ENCODE measurements around the gene TARS3.
A peak's percentile ranks its signal among the peaks of the same experiment; 100 is the strongest.

The TARS3 gene

GRCh38 chr15:101614761-101615160 lies 109.5 kb downstream of the TARS3 start:
- Histone ChIP-seq H2BK15ac (replicated peaks; ENCODE audit: low read depth) (no peak overlapping the region), H3K27me3 (ENCODE audit: insufficient read depth, low read length, poor library complexity) (no peaks in the 10 kb centered on the region), H3K27ac (ENCODE audit: low read depth, low read length) (no peak overlapping the region), H3K23ac (ENCODE audit: low read length) (no peak overlapping the region), H3K4me3 (ENCODE audit: low read length) (no peak overlapping the region), H3K4ac (ENCODE audit: low read depth, low read length) (no peak overlapping the region), H3K79me1 (ENCODE audit: low read length) (no peaks in the 10 kb centered on the region), H3K36me3 (ENCODE audit: control insufficient read depth, insufficient read depth, low read length) (no peaks in the 10 kb centered on the region), H4K8ac (ENCODE audit: low read depth, low read length) (no peak overlapping the region), H3K18ac (ENCODE audit: low read length) (no peak overlapping the region), H3K9ac (ENCODE audit: low read length) (no peak overlapping the region), H3K56ac (ENCODE audit: low read length) (no peak overlapping the region), H2BK120ac (ENCODE audit: low read depth, low read length) (no peak overlapping the region), H4K5ac (ENCODE audit: low read length) (no peak overlapping the region), H3K4me1 (ENCODE audit: control insufficient read depth, low read depth, low read length) (peaks cover 2% of the 10 kb centered on the region), H3K79me2 (ENCODE audit: control insufficient read depth, insufficient read depth, low read length) (no peaks in the 10 kb centered on the region), H2AK5ac (ENCODE audit: low read length) (no peak overlapping the region), H2BK5ac (ENCODE audit: low read length) (no peak overlapping the region), H3K4me2 (ENCODE audit: low read length) (no peak overlapping the region)
- DNase-seq = peak; percentile 3
- WGBS (ENCODE audit: extremely low coverage, insufficient coverage, low lambda C conversion rate) = no CpG with 5 or more reads among the region's 11 CpGs

- Histone ChIP-seq H3K4me2 (ENCODE audit: low read length) (no peak overlapping the region), H3K27me3 (ENCODE audit: insufficient read depth, low read length, poor library complexity) (no peaks in the 10 kb centered on the region), H3K56ac (ENCODE audit: low read length) (no peak overlapping the region), H2AK5ac (ENCODE audit: low read length) (no peak overlapping the region), H3K79me1 (ENCODE audit: low read length) (no peaks in the 10 kb centered on the region), H3K18ac (ENCODE audit: low read length) (no peak overlapping the region), H2BK120ac (ENCODE audit: low read depth, low read length) (no peak overlapping the region), H3K4me1 (ENCODE audit: control insufficient read depth, low read depth, low read length) (peaks cover 2% of the 10 kb centered on the region), H3K79me2 (ENCODE audit: control insufficient read depth, insufficient read depth, low read length) (no peaks in the 10 kb centered on the region), H3K9ac (ENCODE audit: low read length) (no peak overlapping the region), H2BK5ac (ENCODE audit: low read length) (no peak overlapping the region), H4K5ac (ENCODE audit: low read length) (no peak overlapping the region), H3K4ac (ENCODE audit: low read depth, low read length) (no peak overlapping the region), H4K8ac (ENCODE audit: low read depth, low read length) (no peak overlapping the region), H2BK15ac (replicated peaks; ENCODE audit: low read depth) (no peak overlapping the region), H3K4me3 (ENCODE audit: low read length) (no peak overlapping the region), H3K27ac (ENCODE audit: low read depth, low read length) (no peak overlapping the region), H3K23ac (ENCODE audit: low read length) (no peak overlapping the region), H3K36me3 (ENCODE audit: control insufficient read depth, insufficient read depth, low read length) (no peaks in the 10 kb centered on the region)
- DNase-seq = no peak
- WGBS (ENCODE audit: extremely low coverage, insufficient coverage, low lambda C conversion rate) = no CpG with 5 or more reads among the region's 14 CpGs
These were observed 110.2 kb downstream of the TARS3 start for GRCh38 chr15:101614001-101614585.

- Histone ChIP-seq H2BK15ac (replicated peaks; ENCODE audit: low read depth) (no peak overlapping the region), H3K4me3 (ENCODE audit: low read length) (no peak overlapping the region), H3K4me2 (ENCODE audit: low read length) (no peak overlapping the region), H4K5ac (ENCODE audit: low read length) (no peak overlapping the region), H3K4ac (ENCODE audit: low read depth, low read length) (no peak overlapping the region), H3K9ac (ENCODE audit: low read length) (no peak overlapping the region), H3K23ac (ENCODE audit: low read length) (no peak overlapping the region), H3K27me3 (ENCODE audit: insufficient read depth, low read length, poor library complexity) (no peaks in the 10 kb centered on the region), H4K8ac (ENCODE audit: low read depth, low read length) (no peak overlapping the region), H3K79me1 (ENCODE audit: low read length) (no peaks in the 10 kb centered on the region), H2AK5ac (ENCODE audit: low read length) (no peak overlapping the region), H3K4me1 (ENCODE audit: control insufficient read depth, low read depth, low read length) (peaks cover 2% of the 10 kb centered on the region), H3K36me3 (ENCODE audit: control insufficient read depth, insufficient read depth, low read length) (no peaks in the 10 kb centered on the region), H3K79me2 (ENCODE audit: control insufficient read depth, insufficient read depth, low read length) (no peaks in the 10 kb centered on the region), H3K18ac (ENCODE audit: low read length) (no peak overlapping the region), H2BK120ac (ENCODE audit: low read depth, low read length) (no peak overlapping the region), H2BK5ac (ENCODE audit: low read length) (no peak overlapping the region), H3K27ac (ENCODE audit: low read depth, low read length) (no peak overlapping the region), H3K56ac (ENCODE audit: low read length) (no peak overlapping the region)
- WGBS (ENCODE audit: extremely low coverage, insufficient coverage, low lambda C conversion rate) = no CpG with 5 or more reads among the region's 20 CpGs
- no peak for DNase-seq
These were observed 110.9 kb downstream of the TARS3 start for GRCh38 chr15:101613130-101614000.

GRCh38 chr15:101612676-101613075 lies 111.6 kb downstream of the TARS3 start:
- Histone ChIP-seq H4K5ac (ENCODE audit: low read length) (no peak overlapping the region), H2BK5ac (ENCODE audit: low read length) (no peak overlapping the region), H3K23ac (ENCODE audit: low read length) (no peak overlapping the region), H3K4me2 (ENCODE audit: low read length) (no peak overlapping the region), H4K8ac (ENCODE audit: low read depth, low read length) (no peak overlapping the region), H2BK120ac (ENCODE audit: low read depth, low read length) (no peak overlapping the region), H2BK15ac (replicated peaks; ENCODE audit: low read depth) (no peak overlapping the region), H3K27me3 (ENCODE audit: insufficient read depth, low read length, poor library complexity) (no peaks in the 10 kb centered on the region), H3K4me1 (ENCODE audit: control insufficient read depth, low read depth, low read length) (peaks cover 2% of the 10 kb centered on the region), H3K18ac (ENCODE audit: low read length) (no peak overlapping the region), H3K27ac (ENCODE audit: low read depth, low read length) (no peak overlapping the region), H3K79me2 (ENCODE audit: control insufficient read depth, insufficient read depth, low read length) (no peaks in the 10 kb centered on the region), H3K56ac (ENCODE audit: low read length) (no peak overlapping the region), H3K4ac (ENCODE audit: low read depth, low read length) (no peak overlapping the region), H3K36me3 (ENCODE audit: control insufficient read depth, insufficient read depth, low read length) (no peaks in the 10 kb centered on the region), H3K79me1 (ENCODE audit: low read length) (no peaks in the 10 kb centered on the region), H3K9ac (ENCODE audit: low read length) (no peak overlapping the region), H3K4me3 (ENCODE audit: low read length) (no peak overlapping the region), H2AK5ac (ENCODE audit: low read length) (no peak overlapping the region)
- WGBS (ENCODE audit: extremely low coverage, insufficient coverage, low lambda C conversion rate) = no CpG with 5 or more reads among the region's 11 CpGs
- no peak for DNase-seq

GRCh38 chr15:101611580-101612299 lies 112.5 kb downstream of the TARS3 start:
- no peak overlapping the region for H2BK15ac ChIP-seq (replicated peaks; ENCODE audit: low read depth)
- no peak overlapping the region for H3K9ac ChIP-seq (ENCODE audit: low read length)
- no peak overlapping the region for H3K18ac ChIP-seq (ENCODE audit: low read length)
- WGBS (ENCODE audit: extremely low coverage, insufficient coverage, low lambda C conversion rate) = no CpG with 5 or more reads among the region's 10 CpGs
- H3K79me2 ChIP-seq (ENCODE audit: control insufficient read depth, insufficient read depth, low read length) = no peaks in the 10 kb centered on the region
- no peak overlapping the region for H2AK5ac ChIP-seq (ENCODE audit: low read length)
- no peak overlapping the region for H3K27ac ChIP-seq (ENCODE audit: low read depth, low read length)
- no peaks in the 10 kb centered on the region for H3K36me3 ChIP-seq (ENCODE audit: control insufficient read depth, insufficient read depth, low read length)
- no peak overlapping the region for H3K56ac ChIP-seq (ENCODE audit: low read length)
- H3K23ac ChIP-seq (ENCODE audit: low read length) = no peak overlapping the region
- H2BK5ac ChIP-seq (ENCODE audit: low read length) = no peak overlapping the region
- no peaks in the 10 kb centered on the region for H3K27me3 ChIP-seq (ENCODE audit: insufficient read depth, low read length, poor library complexity)
- no peak overlapping the region for H4K5ac ChIP-seq (ENCODE audit: low read length)
- no peak for DNase-seq
- H3K79me1 ChIP-seq (ENCODE audit: low read length) = no peaks in the 10 kb centered on the region
- H4K8ac ChIP-seq (ENCODE audit: low read depth, low read length) = no peak overlapping the region
- no peak overlapping the region for H3K4ac ChIP-seq (ENCODE audit: low read depth, low read length)
- H3K4me2 ChIP-seq (ENCODE audit: low read length) = no peak overlapping the region
- peaks cover 2% of the 10 kb centered on the region for H3K4me1 ChIP-seq (ENCODE audit: control insufficient read depth, low read depth, low read length)
- no peak overlapping the region for H3K4me3 ChIP-seq (ENCODE audit: low read length)
- H2BK120ac ChIP-seq (ENCODE audit: low read depth, low read length) = no peak overlapping the region
